Fibroblast of villous mesenchyme (primary cell): Measurements from ENCODE around the gene E2F8. TPM values are rescaled to one million over a fixed set of nuclear protein-coding genes. Genes with fewer than 3 reads are reported as not detected.
"Not testable (repeated sequence)": the region's sequence is repeated elsewhere in the genome, so short reads cannot be mapped to it uniquely, and the experiment has no call there.

Experiments
- DNase-seq: peaks from one replicate; pipeline ENCODE4 v3.0.0-alpha.2; 2010; ENCODE audit warnings: low read depth
- H3K4me3 ChIP-seq: 2 replicates; pipeline ENCODE4 v1.5.1; 2011; ENCODE audit warnings: low read depth, mild to moderate bottlenecking, low read length
- total RNA-seq: library from RNA; depleted of rRNA; stranded (reverse); fragments of >200 nt; gene quantifications from 2 replicates; pipeline ENCODE4 v1.2.3, GENCODE V29; 2012
- TF ChIP-seq, protein P1 (sequence below): IDR thresholded peaks from 2 replicates; pipeline ENCODE4 v1.5.1; 2012; ENCODE audit warnings: low read depth, mild to moderate bottlenecking, low read length; ENCODE audit not compliant: insufficient read depth

E2F8 gene
- total RNA-seq, 1 donor: 2.2 TPM

DNA sequence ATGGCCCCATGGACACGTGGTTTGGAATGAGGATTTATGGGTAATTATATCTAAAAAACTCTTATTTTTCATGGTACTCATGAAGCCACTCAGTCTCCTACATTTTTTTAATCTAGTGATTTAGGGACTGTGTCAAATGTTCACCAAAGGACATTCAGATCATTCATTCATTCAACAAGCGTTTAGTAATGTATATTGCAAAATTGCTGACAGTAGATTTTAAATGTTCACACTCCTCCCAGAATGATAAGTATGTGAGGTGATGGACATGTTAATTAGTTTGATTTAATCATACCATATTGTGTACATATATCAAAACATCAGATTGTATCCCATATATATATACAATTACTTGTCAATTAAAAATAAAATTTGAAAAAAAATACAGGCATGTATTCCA, 40.8 kb upstream of the E2F8 start:
- DNase-seq: no peak
- TF ChIP-seq, protein P1, sequence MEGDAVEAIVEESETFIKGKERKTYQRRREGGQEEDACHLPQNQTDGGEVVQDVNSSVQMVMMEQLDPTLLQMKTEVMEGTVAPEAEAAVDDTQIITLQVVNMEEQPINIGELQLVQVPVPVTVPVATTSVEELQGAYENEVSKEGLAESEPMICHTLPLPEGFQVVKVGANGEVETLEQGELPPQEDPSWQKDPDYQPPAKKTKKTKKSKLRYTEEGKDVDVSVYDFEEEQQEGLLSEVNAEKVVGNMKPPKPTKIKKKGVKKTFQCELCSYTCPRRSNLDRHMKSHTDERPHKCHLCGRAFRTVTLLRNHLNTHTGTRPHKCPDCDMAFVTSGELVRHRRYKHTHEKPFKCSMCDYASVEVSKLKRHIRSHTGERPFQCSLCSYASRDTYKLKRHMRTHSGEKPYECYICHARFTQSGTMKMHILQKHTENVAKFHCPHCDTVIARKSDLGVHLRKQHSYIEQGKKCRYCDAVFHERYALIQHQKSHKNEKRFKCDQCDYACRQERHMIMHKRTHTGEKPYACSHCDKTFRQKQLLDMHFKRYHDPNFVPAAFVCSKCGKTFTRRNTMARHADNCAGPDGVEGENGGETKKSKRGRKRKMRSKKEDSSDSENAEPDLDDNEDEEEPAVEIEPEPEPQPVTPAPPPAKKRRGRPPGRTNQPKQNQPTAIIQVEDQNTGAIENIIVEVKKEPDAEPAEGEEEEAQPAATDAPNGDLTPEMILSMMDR: no peak
- H3K4me3 ChIP-seq: no peak overlapping the region

GRCh38 chr11:19281041-19281440, 40.3 kb upstream of the E2F8 start:
- TF ChIP-seq, protein P1: no peak
- no peak overlapping the region for H3K4me3 ChIP-seq
- DNase-seq: peak; percentile 16

GRCh38 chr11:19279451-19279850, 38.7 kb upstream of the E2F8 start:
- DNase-seq: no peak
- H3K4me3 ChIP-seq: no peak overlapping the region
- TF ChIP-seq, protein P1: no peak

DNA sequence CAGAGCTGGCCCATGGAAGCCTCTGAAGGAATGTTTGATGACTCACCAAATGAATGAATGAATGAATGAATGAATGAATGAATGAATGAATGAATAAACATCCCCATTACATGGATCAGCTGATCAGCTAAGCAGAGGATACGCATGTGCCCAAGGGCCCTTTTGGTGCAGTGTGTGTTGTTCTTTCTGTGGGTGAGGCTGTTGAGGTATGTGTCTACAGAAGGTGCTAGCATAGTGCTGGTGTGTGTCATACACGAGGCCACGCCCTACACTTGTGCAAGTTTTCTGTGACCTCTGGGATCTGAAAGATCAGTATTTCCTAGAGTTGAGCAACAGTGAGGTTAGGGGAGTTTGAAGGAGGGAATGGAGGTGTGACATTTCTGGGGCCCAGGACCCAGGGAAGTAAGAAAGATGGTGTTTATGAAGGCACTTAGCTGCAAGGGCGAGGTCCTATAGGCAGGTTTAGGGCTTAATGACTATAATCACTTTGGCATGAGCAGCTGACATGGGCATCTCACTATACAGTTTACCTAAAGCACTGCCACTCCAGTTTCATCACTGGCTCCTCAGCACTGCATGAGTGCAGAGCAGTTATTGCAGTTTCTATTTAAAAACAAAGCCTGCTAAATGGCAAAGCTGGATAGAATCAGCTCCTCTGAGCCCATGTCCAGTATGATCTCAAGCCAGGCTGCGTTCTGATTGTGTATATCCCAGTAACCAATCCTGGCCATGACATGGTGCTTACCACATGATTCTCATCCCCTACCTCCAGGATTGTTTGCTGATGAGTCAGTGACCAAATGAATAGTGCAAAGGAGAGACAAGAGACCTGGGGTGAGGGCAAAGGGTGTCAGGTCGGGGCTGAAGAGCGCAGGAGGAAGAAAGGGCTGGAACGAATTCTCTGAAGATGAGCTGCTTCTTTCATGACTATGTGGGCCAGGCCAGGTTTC, 36.4 kb upstream of the E2F8 start:
- TF ChIP-seq, protein P1: no peak
- peak; percentile 45 for DNase-seq
- H3K4me3 ChIP-seq: no peak overlapping the region

DNA sequence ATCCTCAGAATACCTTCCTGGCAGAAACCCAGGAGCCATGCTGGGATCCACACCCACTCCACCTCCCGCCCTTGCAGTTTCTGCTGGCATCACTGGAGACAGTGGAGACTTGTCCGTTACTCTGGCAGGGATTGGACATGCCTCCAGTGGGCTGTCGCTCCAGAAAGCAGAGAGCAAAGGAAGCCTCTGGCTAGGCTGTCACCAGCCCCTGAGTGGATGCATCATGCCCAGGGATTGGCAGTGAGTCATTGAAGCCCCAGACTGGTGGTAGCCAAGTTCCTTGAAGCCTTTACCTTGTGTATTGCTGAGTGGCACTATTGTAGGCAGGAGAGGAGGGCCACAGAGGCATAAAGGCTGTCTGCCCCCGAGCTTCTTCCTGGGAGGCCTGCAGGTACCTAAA, 34.8 kb upstream of the E2F8 start:
- DNase-seq: no peak
- TF ChIP-seq, protein P1: no peak

GRCh38 chr11:19273219-19273618, 32.5 kb upstream of the E2F8 start:
- peak; percentile 49 for DNase-seq
- not testable (repeated sequence) for H3K4me3 ChIP-seq

More for the DNA sequence above, 34.8 kb upstream of the E2F8 start:
- no peak overlapping the region for H3K4me3 ChIP-seq

GRCh38 chr11:19268909-19269308, 28.2 kb upstream of the E2F8 start:
- no peak overlapping the region for H3K4me3 ChIP-seq
- no peak for DNase-seq
- TF ChIP-seq, protein P1: no peak
